Superior temporal gyrus (tissue), 1 donor: Measurements from ENCODE around the gene GTPBP8.
"Not testable (repeated sequence)": the region's sequence is repeated elsewhere in the genome, so short reads cannot be mapped to it uniquely, and the experiment has no call there.

ENCODE experiments used
- DNase-seq: peaks from one replicate; pipeline ENCODE4 v3.0.0-alpha.2; 2016; ENCODE audit errors: extremely low spot score

GTPBP8 gene

GRCh38 chr3:113000691-113001090 is 9.9 kb downstream of the GTPBP8 start:
- no peak for DNase-seq

GRCh38 chr3:113002037-113002436 is 11.3 kb downstream of the GTPBP8 start:
- no peak for DNase-seq

- DNase-seq, result no peak
Measured at GRCh38 chr3:113002679-113003078, 11.9 kb downstream of the GTPBP8 start.

- DNase-seq, result no peak
Measured at GRCh38 chr3:113005611-113006010, 14.8 kb downstream of the GTPBP8 start.

- no peak for DNase-seq
Measured at GRCh38 chr3:113006359-113007056, 15.7 kb downstream of the GTPBP8 start.

DNA sequence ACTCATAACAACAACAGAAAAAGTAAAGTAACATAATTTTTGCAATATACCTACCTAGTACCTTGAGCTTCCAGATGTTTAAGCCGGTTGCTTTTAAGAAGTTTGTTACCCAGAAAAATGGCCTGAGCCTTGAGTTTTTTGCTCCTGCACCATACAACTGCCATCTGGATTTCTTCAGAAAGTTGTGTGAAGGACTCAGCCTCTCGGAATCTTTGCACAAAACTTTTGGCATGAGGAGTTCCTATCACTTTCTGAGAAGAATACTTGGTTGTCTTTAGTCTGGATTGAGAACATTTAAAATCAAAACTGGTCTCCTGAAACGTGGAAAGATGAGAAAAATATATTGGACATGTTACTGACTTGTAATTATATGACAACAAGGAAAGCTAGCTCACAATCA is 17.3 kb downstream of the GTPBP8 start:
- DNase-seq, result no peak

DNA sequence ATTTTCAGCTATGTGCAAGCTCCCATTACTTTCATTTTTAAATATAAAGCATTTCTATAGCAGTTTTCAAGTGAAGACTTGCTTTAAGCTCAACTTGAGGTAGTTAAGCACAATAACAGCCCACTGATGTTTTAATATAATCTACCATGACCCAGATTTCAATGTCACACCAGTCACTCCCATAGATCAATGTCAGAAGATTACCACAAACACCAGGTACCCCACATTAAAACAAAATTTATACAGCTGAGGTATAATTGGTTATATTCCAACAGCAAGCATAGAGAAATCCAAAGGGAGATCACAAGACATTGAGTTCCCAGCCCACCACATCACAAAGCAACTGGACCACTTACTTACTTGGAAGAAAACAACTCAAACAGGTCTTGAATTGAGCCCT is 22.8 kb downstream of the GTPBP8 start:
- DNase-seq, result no peak

GRCh38 chr3:113018536-113019181 is 27.9 kb downstream of the GTPBP8 start:
- DNase-seq, result peak; percentile 52

- peak; percentile 90 for DNase-seq
Measured at GRCh38 chr3:113019182-113020137, 28.7 kb downstream of the GTPBP8 start.

- no peak for DNase-seq
Measured at GRCh38 chr3:113021471-113021870, 30.7 kb downstream of the GTPBP8 start.

DNA sequence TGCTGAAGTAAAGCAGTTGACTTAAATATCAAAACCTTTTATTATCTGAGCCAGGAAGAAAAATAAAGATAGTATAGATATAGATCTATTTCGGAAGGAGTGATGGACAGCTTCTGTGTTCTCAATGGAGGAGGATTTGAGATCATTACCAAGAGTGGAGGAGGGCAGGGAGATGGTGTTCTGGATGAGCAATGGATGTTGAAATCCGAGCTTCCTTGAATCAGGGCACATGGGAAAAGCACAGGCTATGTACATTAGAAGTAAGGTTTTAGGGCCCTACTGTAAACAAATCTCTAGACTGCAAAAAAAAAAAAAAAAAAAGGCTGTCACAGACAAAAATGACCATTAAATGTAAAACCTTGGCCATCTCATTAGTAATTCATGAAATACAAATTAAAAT is 43.2 kb downstream of the GTPBP8 start:
- no peak for DNase-seq

- DNase-seq, result peak; percentile 74
Measured at GRCh38 chr3:113035387-113035982, 44.7 kb downstream of the GTPBP8 start.

- no peak for DNase-seq
Measured at GRCh38 chr3:113038328-113038727, 47.5 kb downstream of the GTPBP8 start.

GRCh38 chr3:113039546-113039945 is 48.8 kb downstream of the GTPBP8 start:
- DNase-seq, result no peak

DNA sequence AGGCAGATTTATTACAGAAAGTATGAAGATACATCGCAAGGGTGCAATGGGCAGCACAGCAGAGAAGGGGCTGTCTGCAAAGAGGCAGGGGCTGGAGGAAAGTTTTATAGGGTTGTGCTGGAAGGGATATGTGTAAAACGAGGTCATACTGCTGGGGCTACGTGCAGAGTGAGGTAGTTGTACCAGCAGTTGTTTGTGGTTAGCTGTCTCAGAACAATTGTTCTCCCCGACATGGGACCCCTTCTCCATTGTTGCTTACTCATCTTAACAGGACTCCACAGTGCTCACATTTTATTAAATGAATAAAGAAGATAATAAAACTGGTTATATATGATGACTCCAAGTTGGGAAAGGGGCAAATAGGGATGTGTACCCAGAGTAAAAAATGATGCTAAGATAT is 49.4 kb downstream of the GTPBP8 start:
- no peak for DNase-seq

- DNase-seq, result no peak
Measured at GRCh38 chr3:113043686-113044085, 52.9 kb downstream of the GTPBP8 start.

- DNase-seq, result not testable (repeated sequence)
Measured at GRCh38 chr3:113046186-113046965, 55.6 kb downstream of the GTPBP8 start.

- DNase-seq, result peak; percentile 99
Measured at GRCh38 chr3:113051302-113051711, 60.5 kb downstream of the GTPBP8 start.
